NT2/D1 (cell line): ENCODE measurements around the gene VMP1.

Source experiments
- SUZ12 ChIP-seq: IDR thresholded peaks from 2 replicates; pipeline ENCODE4 v1.6.1; 2011; ENCODE audit not compliant: insufficient read length, insufficient read depth; ENCODE audit errors: extremely low read depth
- YY1 ChIP-seq: IDR thresholded peaks from 2 replicates; pipeline ENCODE4 v1.6.1; 2011; ENCODE audit not compliant: insufficient read length, insufficient read depth
- ZNF274 ChIP-seq: IDR thresholded peaks from 2 replicates; pipeline ENCODE4 v1.6.1; 2011; ENCODE audit warnings: mild to moderate bottlenecking, low read depth, low read length

DNA sequence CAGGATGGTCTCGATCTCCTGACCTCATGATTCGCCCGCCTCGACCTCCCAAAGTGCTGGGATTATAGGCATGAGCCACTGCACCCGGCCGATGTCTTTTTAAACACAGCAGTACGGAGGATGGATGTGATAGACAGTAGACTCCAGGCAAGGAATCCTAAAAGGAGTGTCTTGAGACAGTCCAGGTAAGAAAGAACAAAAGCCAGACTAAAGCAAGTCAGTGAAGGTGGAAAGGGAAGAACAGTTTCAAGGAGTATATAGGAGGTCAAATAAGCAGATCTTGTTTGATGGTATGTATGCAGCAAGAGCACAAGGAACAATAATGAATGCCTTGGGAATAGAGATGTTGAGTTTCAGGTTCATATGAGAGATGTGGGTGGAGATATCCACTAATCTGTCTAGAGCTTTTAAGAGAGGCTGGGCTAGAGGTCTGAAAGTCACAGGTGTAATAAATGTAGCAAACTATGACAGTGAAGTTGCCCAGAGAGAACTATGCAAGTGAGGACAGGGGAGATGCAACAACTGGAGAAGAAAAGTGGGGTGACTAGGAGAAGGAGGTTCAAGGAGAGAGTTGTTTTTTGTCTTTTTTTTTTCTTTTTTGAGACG, 180.8 kb downstream of the VMP1 start:
- TF ChIP-seq ZNF274, result no peak
- TF ChIP-seq YY1, result no peak
- TF ChIP-seq SUZ12, result no peak
